Activated CD4-positive, alpha-beta T cell treated with anti-CD3 and anti-CD28 coated beads for 48 hours (primary cell): ENCODE data around the gene GBX1.

ENCODE experiments used
- DNase-seq: peaks from one replicate; pipeline ENCODE4 v3.0.0-alpha.2; 2020

Gene GBX1

DNA sequence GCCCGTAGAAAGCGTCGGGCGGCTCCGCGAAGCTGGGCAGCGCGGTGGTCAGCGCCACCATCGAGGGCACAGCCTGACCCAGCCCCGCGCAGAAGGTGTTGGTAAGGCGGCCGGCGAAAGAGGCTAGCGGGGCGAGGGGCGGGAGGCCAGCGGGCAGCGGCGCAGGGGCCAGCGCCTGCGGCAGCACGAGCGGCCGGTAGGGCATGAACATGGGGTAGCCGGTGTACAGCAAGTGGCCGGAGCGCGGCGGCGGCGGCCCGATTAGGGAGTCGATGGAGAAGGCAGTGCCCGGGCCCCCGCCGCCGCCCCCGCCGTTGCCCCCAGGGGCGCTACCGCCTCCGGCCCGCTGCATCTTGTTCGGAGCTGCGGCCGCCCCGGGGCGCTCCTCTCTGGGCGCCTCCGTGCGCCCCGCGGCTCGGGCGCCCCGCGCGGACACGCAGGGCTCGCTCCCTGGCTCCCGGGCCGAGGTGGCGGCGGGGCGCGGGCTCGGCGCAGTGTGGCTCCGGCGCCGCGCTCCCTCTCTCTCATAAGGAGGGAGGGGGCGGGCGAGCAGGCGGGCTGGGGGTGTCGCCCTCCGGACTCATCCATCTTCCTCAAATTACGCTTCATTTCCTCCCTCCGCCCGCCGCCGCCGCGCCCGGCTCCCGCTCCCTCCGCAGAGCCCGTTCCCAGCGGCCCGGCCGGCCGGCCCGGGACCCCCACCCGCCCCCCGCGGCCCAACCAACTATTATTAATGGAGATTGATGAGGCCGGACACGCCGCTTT is at the start of gene GBX1:
Gene GBX1, minus strand, starts transcription at position 498 of the 765 bp plus-strand sequence. Its CDS starts 146 bp downstream, at position 352.
- DNase-seq: no peak

DNA sequence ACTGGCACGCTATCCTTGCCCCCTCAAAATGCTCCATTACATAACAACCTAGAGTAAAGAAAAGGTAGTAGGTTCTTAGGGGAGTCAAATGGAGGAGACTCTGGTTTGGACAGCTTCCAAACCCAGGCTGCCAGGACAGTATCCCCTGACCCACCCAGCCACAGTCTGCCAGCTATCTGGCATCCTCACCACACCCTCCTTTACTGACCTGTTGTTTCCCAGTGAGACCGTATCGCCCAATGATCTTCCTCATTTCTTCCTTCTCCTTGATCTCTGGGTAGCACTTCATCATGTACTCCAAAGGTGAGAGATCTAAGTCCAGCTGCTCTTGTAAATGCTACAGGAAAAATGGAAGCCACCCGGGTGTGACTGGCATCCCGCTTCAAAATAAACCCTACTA is 47.9 kb upstream of the GBX1 start:
- DNase-seq: no peak

DNA sequence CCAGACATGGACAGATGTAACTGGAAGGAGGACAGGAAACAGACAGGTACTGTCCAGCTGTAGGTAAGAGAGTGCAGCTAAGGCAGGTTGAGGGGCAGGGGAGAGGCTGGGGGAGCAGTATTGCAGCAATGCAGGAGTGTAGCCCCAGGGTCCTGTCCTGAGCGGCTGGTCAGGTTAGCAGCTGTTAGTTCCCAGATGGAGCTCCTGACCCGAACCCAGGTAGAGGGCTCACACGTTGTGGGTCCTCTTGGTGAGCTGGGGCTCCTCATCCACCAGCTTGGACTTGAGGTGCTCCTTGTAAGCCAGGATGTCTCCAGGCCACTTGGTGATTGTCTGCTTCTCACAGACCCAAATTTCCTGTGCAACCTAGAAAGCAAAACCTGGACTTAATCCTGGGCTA is 46.3 kb upstream of the GBX1 start:
- no peak for DNase-seq

DNA sequence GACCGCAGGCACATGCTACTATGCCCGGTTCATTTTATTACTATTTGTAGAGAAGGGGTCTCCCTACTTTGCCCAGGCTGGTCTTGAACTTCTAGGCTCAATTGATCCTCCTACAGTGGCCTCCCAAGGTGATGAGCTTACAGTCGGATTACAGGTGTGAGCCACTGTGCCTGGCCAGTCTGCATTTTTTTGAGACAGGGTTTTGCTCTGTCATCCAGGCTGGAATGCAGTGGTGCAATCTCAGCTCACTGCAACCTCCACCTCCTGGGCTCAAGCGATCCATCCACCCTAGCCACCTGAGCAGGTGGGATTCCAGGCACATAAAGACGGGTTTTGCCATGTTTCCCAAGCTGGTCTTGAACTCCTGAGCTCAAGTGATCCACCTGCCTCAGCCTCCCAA is 45.1 kb upstream of the GBX1 start:
- DNase-seq: no peak

DNA sequence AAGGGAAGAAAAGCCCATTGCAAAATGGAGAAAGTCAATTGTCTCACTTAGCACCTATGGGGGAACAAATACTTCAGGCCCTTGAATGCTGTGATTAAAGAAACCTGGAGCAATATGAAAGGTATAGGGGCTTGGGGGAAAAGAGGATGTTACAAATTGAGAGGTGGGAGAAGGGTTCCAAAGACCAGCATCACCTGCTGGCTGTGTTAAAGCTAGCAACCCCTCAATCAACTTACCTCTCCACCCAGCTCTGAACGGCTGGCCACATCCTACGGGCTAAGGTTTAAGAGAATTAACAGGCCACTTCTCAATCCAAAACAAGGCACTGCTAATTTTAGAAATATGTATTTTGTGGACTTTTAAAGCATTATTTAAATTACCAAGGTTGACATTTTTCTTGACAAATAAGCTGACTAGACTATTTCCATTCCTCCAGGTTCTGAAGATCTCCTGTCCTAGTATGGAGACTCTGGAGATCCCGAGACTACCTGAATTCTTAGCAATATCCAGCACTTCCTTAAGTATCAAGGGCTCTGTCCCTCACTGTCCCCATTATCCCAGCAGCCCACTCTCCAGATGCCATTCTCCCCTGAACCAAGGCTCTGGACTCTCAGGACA is 43.8 kb upstream of the GBX1 start:
- DNase-seq: no peak

DNA sequence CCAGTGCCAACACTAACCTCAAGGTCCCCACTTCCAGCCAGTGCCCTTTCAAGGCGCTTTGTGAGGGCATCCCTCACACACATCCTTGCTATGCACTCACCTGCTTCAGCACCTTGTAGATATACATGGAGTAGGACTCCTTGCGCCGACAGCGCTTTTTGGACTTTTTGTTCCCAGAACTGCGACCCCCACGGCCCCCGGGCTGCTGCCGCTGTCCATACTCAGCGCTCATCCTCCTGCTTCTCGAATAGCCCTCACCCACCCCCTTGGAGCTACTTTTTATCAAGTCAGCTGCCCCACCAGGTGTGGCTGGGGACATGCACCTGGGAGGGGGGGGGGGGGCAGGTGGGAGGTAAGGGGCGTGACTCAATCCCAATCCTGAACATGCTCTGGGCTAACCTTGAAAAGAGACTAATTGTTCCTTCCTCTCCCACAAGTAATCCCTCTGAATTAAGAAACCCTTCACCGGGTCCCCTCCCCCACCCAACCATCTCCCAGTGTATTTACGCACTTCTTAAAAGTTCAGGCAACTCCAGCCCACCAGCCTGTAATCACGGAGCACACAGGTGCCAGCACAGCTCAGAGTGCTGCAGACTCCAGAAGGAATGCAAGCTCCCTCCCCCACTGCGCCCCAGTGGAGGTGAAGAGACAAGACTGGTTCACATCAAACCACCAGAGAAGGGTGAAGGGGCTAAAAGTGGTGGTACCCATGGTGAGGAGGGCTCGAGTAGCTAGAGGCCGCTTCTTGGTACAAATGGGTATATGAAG is 42.8 kb upstream of the GBX1 start, which contains the start of gene H2BK1:
Gene H2BK1, minus strand, starts transcription at position 402 of the 768 bp plus-strand sequence. Its CDS starts 170 bp downstream, at position 232.
- no peak for DNase-seq

DNA sequence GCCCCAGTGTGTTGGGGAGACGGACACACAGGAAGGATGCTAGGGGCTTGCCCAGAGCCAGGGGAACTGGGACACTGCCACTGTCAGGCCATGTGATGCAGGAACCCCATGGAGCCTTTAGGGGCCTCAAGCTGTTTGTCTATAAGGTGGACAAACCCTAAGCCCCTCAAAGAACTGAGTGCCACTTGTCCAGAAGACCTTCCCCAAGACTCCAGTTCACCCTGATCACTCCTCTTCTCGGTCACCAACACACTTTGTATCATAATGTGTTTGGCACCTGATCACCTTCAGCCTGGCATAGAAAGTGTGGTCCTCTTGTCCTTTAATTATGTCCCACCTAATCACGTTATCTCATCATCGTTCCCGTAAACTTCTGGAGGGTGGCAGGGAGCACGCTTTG is 42.1 kb upstream of the GBX1 start:
- no peak for DNase-seq

DNA sequence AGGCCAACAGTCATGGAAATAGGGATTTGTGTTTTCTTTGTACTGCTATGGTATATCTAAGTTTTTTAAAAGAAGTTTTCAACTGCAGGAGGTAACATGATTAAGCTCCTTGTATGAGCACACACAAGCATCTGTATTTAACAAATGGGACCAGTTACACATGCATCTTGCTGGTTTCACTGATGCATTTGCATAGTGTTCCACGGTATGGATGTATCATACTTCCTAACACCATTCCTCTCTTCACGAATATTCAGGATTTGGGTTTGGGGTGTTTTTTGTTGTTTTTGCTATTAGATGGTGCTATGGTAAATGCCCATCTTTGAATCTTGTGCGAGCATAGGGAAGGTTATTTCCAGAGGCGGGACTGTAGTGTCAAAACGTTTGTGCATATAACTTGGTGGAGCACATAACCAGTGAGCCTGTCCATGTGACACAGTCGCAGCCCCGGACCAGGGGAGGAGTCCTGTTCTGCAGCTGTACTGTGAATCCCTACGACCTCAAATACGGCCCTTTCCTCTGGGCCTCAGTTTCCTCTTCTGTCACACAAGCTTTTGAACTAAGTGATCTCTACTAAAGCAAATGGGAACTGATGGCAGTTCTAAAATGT is 40.9 kb upstream of the GBX1 start:
- no peak for DNase-seq

DNA sequence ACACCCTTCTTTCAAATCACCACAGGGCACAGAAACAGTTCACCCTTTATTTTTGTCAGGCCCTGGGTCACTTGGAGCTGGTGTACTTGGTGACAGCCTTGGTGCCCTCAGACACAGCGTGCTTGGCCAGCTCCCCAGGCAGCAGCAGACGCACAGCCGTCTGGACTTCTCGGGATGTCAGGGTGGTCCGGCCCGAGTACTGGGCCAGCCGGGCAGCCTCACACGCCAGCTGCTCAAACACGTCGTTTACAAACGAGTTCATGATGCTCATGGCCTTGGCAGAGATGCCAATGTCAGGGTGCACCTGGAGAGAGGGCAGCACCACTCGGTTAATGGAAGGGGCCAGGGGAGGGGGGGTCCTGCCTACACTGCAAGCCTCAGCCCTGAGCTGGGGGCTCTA is 40.3 kb upstream of the GBX1 start:
- DNase-seq: no peak

DNA sequence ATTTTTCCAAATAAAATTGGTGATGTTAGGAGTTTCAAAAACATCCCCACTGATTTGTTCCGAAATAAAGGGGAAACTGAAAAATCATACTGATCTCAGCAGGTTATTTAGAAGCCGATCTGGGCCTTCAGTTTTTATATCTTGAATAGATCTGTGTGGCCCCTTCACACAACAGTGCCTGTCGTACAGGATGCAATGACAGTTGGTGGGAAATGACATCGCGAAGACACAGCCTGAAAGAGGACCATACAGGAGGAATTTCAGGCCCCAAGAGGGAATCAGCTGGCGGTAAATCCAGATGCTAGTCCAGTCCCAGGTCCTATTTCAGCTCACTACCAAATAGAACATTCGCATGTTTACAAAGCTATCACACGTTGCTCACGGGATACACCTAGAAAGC is 39.8 kb upstream of the GBX1 start:
- DNase-seq: no peak

DNA sequence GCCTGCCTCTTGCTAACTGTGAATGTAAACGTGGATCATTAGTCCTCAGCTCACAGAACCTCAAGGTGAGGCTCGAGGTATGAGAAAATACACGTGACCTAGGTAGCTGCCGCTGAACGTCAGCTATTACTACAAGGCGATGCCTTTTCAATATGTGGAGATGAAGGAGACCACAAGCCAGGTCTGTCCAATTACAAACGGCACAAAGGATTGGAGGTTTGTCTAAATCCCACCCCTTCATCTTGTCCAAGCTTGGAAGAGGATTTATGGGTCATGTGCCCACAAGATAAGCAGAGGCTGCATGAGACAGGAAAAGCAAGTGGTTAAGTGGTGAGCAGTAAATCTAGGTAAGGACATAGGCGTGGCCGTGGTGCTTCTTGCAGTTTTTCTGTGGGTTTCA is 39.4 kb upstream of the GBX1 start:
- no peak for DNase-seq

DNA sequence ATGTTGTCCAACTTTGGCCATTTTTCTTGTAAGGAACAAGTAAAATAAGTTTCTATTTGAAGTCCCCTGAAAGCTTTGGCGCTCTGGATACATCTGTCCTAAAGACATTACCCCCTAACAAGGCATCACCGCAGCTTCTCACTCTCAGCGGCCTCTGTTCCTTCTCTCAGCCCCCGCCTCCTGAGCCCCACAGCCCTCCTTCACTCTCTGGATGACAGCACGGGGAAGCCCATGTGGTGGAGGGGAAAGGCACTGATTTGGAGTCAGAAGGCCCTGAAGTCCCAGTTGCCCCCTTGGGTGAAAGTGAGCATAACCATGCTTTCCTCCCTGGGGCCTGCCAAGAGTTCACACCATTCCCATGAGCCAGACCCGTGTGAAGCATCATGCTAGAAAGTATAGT is 38.2 kb upstream of the GBX1 start:
- no peak for DNase-seq

DNA sequence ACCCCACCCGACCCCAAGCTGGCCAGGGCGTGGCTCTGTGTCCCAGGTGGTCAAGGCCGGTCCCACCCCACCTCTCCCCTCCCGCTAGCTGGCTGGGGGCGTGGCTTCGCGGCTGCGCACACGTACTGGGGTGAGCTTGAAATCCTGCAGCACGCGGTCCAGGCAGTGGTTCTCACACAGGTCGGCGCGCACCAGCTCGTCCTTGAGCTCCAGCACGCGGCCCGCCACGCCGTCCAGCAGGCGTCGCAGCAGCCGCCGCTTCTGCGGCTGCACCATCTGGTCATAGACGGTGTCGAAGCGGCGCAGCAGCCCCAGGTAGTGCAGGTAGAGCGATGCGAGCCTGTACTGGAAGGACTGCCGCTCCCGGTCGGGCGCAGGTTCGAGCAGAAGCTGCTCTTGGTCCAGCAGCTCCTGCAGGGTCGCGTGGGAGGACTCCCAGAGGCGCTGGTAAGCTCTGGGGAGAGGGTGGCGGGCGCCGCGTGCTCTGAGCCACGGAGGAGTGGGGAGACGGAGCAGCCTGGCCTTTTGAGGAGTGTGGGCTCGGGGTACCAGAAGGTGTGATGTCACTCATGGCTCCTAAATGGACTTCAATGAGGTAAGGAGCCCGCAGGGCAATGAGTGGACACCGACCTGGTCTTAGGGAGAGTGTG is 37.0 kb upstream of the GBX1 start:
- no peak for DNase-seq

DNA sequence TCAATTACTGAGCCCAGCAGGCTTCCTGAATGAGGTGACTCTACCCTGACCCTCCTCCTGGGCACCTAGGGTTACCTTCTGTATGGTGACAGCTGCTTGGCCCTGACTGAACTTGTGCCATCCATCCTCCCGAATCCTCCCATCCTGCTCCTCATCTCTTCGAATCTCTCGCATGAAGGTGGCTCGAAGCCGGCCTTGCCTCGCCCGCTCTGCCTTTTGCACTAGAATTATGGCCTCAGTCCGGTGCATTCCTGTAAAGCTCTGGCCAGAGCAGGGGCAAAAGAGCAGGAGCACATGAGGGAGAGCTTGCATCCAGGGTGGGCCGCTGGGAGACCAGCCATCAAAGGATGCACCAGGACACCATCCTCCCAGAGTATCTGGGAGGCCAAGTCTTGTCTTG is 35.3 kb upstream of the GBX1 start:
- no peak for DNase-seq

DNA sequence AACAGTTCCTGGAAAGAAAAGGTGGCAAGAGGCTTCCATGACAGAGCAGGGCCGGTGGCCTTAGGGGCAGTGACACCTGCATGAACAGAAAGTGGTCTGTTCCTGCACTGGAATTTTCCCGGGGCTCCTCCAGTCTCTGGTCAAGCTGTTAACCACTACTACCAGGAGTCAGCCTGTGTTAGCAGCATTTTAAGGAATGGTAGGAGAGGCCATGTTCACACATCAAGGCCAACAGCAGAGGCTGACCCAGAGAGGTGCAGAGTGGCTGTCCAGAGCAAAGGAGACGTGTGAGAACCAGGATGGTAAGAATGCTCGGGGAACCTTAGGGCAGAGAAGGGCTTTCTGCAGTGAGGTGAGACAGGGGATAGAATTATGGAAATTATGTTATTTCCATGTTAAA is 34.3 kb upstream of the GBX1 start:
- DNase-seq: no peak

DNA sequence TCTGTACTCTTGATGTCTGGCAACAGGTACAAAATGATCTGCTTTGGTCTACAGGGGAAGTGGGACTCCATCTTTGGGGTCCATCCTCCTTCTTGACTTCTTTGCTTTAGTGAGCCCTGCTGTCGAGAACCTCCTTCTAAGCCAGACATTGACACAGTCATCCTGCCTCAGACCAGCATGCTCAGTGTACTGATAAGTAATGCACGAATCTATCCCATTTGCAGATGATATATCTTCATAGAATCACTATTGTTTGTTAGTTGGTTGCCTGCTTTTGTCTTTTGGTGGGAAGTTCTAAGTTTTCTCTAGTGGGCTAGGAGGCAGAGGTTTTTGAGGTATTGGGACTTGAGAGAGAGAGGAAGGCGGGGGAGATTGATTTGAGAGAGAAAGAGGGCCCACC is 33.9 kb upstream of the GBX1 start:
- DNase-seq: no peak

DNA sequence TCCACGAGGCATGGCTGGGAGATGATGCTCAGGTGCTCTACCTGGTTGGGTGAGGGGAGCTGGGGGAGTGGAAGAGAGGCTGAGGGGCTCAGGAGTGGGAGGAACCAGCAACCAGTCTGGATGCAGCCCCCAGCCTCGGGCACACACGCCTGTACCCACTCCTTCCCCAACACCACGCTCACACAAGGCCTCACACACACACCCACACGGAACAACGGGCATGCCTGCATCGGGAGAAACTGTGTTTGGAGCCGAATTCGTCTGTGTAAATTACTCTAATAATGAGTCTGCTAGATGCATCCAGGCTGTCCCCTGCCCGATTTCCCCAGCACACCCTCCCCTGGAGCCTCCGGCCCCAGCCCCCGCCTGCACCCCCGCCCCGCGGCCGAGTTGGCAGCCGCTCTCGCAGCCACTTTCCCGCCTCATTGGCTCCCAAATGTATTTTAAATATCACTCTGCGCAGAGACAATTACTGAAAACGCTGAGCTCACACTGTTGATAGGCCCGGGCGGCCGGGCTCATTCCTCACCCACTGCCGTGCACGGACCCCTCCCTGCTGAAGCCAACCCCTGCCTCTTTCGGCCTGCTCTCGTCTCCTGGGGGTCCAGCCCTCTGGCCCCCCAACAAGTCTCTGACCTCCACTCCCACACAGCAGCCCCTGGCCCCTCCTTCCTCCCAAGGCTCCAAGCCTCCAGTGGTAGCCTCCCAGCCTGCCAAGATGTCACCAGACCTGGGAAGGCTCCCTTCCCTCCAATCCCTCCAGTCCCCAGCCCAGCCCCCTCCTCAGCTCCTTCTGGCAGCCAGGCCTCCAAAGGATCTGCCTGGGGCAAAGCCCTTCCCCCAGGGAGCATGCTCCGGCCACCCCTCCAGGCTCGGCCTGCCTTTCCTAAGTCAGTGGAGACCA is 31.7 kb upstream of the GBX1 start:
- DNase-seq: no peak

DNA sequence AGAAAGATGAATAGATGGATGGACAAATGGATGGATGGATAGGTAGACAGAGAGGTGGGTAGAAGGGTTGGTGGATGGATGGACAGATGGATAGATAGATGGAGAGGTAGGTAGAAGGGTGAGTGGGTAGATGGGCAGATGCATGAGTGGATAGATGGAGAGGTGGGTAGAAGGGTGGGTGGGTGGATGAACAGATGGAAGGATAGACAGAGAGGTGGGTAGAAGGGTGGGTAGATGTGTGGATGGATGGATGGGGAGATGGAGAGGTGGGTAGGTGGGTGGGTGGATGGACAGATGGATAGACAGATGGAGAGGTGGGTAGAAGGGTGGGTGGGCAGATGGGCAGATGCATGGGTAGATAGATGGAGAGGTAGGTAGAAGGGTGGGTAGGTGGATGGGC is 30.4 kb upstream of the GBX1 start:
- no peak for DNase-seq

DNA sequence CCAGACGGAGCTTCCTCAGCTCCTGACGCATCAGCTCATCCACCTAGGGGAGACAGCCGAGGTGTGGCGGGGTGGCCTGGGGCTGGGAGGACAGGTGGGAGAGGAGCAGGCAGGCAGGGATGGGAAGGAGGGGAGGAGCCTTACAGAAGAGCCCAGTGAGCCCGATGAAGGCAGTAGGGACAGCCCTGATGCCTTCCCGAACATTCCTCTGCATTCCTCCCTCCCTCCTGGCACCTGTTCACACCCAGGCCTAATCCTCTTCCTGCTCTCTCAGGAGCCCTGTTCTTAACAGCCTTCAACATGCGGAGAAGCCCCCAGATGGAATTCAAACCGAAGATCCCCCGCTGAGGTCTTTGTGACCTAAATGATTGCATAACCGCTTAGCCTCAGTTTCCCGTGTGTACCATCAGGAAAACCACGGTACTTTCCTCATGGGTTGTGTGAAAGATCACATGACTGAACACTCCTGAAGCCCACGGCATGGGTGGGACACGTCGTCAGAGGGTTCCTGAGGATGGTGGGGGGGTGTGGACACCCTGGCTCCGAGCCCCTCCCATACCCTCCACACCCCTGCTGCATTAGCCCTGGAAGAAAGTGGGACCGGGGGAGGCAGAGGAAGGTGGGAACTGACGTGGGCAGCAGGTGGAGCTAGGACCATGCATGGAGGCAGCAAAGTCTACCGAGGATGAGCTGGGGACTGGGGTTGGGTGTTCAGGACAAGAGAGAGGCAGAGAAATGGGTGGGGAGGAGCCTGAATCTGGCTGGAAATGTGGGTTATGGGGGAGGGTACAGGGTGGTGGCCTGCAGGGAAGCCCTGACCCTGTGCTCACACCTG is 28.3 kb upstream of the GBX1 start:
- no peak for DNase-seq

DNA sequence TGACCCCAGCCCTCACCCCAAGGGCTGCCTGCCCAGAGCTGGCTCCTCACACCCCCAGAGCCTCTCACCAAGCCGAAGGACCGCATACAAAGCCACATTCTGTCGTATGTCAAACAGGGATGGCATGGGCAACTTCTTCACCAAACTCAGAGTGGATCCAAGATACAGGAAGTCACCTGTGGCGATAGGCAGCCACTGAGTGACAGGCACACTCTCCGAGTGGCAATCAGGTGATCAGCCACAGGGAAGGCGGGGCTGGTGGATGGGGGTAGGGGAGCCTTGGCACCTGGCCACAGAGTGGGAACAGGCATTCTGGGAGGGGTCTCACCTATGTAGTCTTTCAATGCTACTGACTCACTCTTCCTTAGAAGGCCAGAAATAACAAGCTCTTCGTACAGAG is 26.7 kb upstream of the GBX1 start:
- no peak for DNase-seq
